Spleen (tissue), 7 donors: ENCODE results near the gene DDX41.

ENCODE experiments used
- CTCF ChIP-seq, 11 experiments: fragments of 200-600 bp in 7 of 11; fragments of 450-650 bp in 4 of 11; sonication (generic) in 4 of 11; IDR thresholded peaks in 8 of 11; conservative IDR thresholded peaks in 3 of 11; 1 replicate in 7 of 11; 2 replicates in 4 of 11; pipeline versions ENCODE4 v1.4.0 to v1.8.0; 2016 to 2021; ENCODE audit warnings: antibody characterized with exemption in 11 of 11, inconsistent platforms in 4 of 11, mild to moderate bottlenecking in 1 of 11
- POLR2A ChIP-seq, 3 donors: fragments of 450-650 bp; IDR thresholded peaks; one replicate each; pipeline ENCODE4 v1.5.1; 2017; ENCODE audit warnings: antibody characterized with exemption in 3 of 3, mild to moderate bottlenecking in 1 of 3
- POLR2AphosphoS5 ChIP-seq, 3 donors: sonication (generic); formaldehyde crosslinking; IDR thresholded peaks; one replicate each; pipeline ENCODE4 v1.5.1; 2017; ENCODE audit warnings: antibody characterized with exemption in 3 of 3
- donor health status: DM: no; HTN: no; CAD: no; lungs with moderate emphysema.
- donor health status: DM: no; HTN: no; CAD: no.
- donor health status: DM: no; HTN: no; CAD: no.

GRCh38 chr5:177555228-177555627 is 38.5 kb upstream of the DDX41 start:
- TF ChIP-seq POLR2A (IDR thresholded peaks at IDR 0.05): no peak
- no peak for TF ChIP-seq POLR2AphosphoS5 (IDR thresholded peaks at IDR 0.05)
- TF ChIP-seq CTCF (IDR thresholded peaks at IDR 0.05 in 8 of 11, conservative IDR thresholded peaks at IDR 0.05 in 3 of 11): no peak
